Nephron (organoid): ENCODE results near the gene SLFN12.

Source experiments
- H3K27ac Mint-ChIP-seq, 3 experiments: 2 replicates each; pipeline ENCODE4 v1.8.0; 2020; ENCODE audit warnings: mixed read lengths in 3 of 3, mild to moderate bottlenecking in 2 of 3, moderate library complexity in 1 of 3
- H3K27me3 Mint-ChIP-seq: 2 replicates; pipeline ENCODE4 v1.8.0; 2021; ENCODE audit warnings: low read depth, mild to moderate bottlenecking, moderate library complexity, mixed read lengths
- H3K36me3 Mint-ChIP-seq: 2 replicates; pipeline ENCODE4 v1.8.0; 2020; ENCODE audit warnings: low read depth, mixed read lengths
- H3K4me1 Mint-ChIP-seq: 2 replicates; pipeline ENCODE4 v1.8.0; 2020; ENCODE audit warnings: mixed read lengths
- H3K4me3 Mint-ChIP-seq, 3 experiments: 2 replicates each; pipeline ENCODE4 v1.8.0; 2020; ENCODE audit warnings: mild to moderate bottlenecking in 3 of 3, mixed read lengths in 3 of 3, moderate library complexity in 2 of 3
- H3K9me3 Mint-ChIP-seq: 2 replicates; pipeline ENCODE4 v1.8.0; 2020; ENCODE audit warnings: mixed read lengths
- TF ChIP-seq, protein P1 (sequence below), 3 experiments: fragments of 200-600 bp; sonication (generic); IDR thresholded peaks; one replicate each; pipeline ENCODE4 v1.5.0; 2021; ENCODE audit warnings: antibody characterized with exemption in 3 of 3; ENCODE audit not compliant: unreplicated experiment in 3 of 3

The SLFN12 gene

DNA sequence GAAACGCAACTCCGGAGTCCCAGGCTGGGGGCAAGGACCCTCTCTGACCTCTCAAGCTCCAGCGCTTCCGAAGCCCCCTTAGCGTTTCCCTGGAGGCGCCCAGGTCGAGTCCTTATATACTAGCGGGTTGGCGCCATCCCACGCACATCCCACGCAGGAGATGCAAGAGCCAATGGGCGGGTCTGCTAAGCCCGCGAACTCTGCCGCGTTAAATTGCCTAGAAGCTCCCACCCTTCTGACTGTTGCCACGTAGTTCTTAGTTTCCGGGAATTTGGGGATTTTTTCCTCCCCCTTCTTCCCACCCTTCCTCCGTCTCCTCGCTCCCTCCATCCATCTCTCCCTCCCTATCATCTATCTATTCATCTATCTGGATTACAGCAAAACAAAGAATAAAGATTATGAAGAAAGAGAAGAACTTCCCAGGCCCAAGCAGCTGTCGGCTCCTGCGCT is 58.7 kb downstream of the SLFN12 start, which contains the start of gene SLFN11:
Gene SLFN11, minus strand, starts transcription at position 88 of the 450 bp plus-strand sequence. CDS start 9,814 bp downstream, outside the sequence.
- H3K4me1 Mint-ChIP-seq: peaks cover 26% of the 10 kb centered on the region
- peaks cover 27% of the 10 kb centered on the region for H3K9me3 Mint-ChIP-seq
- peak within 1 kb of the TSS; percentile 84 to 89 (median 87) for H3K4me3 Mint-ChIP-seq
- peaks cover 91% of the 10 kb centered on the region for H3K27me3 Mint-ChIP-seq
- TF ChIP-seq, protein P1, sequence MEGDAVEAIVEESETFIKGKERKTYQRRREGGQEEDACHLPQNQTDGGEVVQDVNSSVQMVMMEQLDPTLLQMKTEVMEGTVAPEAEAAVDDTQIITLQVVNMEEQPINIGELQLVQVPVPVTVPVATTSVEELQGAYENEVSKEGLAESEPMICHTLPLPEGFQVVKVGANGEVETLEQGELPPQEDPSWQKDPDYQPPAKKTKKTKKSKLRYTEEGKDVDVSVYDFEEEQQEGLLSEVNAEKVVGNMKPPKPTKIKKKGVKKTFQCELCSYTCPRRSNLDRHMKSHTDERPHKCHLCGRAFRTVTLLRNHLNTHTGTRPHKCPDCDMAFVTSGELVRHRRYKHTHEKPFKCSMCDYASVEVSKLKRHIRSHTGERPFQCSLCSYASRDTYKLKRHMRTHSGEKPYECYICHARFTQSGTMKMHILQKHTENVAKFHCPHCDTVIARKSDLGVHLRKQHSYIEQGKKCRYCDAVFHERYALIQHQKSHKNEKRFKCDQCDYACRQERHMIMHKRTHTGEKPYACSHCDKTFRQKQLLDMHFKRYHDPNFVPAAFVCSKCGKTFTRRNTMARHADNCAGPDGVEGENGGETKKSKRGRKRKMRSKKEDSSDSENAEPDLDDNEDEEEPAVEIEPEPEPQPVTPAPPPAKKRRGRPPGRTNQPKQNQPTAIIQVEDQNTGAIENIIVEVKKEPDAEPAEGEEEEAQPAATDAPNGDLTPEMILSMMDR (IDR thresholded peaks at IDR 0.05; ENCODE audit: unreplicated experiment in 3 of 3): no peak
- H3K36me3 Mint-ChIP-seq: no peaks in the 10 kb centered on the region
- peak within 1 kb of the TSS in 2 of 3 experiments; percentile 89 to 95 for H3K27ac Mint-ChIP-seq

DNA sequence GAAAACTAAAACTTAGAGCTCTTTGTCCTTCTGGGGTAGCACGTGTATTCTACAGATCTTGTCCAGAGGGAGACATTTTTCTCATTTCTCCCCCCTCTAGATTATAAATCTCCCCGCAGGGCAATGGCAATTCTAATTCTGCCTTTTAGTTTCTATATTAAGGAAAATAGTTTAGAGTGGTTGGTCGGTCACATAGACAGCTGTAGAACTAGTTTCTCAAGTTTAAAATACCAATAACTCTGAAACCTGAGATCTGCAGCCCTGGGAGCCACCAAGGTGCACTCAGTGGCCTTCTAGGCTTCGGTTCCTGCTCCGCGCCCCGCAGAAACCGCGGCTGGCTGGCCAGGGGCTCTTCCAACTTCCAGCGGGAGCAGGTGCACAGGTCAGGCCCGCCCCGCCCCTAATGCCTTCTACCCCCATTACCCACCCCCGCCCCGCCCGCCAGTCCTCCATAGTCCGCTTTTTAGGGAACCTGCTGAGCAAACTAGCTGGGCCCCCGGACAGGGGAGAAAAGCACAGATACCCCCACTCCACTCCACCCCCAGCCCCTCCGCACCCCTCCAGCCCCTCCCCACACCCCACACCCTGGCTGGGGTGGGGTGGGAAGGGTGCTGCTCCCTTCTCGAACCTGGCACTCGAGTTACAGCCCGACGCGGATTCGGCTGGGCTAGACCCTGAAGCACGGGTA is 59.3 kb downstream of the SLFN12 start:
- Mint-ChIP-seq H3K4me3 (peak overlapping the region; percentile 84 to 89 (median 87)), H3K27ac (peak overlapping the region in 2 of 3 experiments; percentile 89 to 95), H3K9me3 (peaks cover 27% of the 10 kb centered on the region), H3K4me1 (peaks cover 26% of the 10 kb centered on the region), H3K27me3 (peaks cover 88% of the 10 kb centered on the region), H3K36me3 (no peaks in the 10 kb centered on the region)
- TF ChIP-seq, protein P1 (IDR thresholded peaks at IDR 0.05; ENCODE audit: unreplicated experiment in 3 of 3): no peak

DNA sequence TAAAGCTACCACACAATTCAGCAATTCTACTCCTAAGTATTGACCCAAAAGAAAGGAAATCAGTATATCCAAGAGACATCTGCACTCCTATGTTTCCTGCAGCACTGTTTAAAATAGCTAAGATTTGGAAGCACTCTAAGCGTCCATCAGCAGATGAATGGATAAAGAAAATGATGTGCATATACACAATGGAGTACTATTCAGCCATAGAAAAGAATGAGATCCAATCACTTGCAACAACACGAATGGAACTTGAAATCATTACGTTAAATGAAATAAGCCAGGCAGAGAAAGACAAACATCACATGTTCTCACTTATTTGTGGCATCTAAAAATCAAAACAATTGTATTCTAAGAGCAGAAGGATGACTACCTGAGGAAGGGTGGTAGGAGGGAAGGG is 60.4 kb downstream of the SLFN12 start:
- H3K9me3 Mint-ChIP-seq: peaks cover 27% of the 10 kb centered on the region
- TF ChIP-seq, protein P1 (IDR thresholded peaks at IDR 0.05; ENCODE audit: unreplicated experiment in 3 of 3): no peak
- no peak overlapping the region for H3K27ac Mint-ChIP-seq
- peak overlapping the region in 2 of 3 experiments; percentile 54 to 71 for H3K4me3 Mint-ChIP-seq
- peaks cover 85% of the 10 kb centered on the region for H3K27me3 Mint-ChIP-seq
- H3K36me3 Mint-ChIP-seq: no peaks in the 10 kb centered on the region
- H3K4me1 Mint-ChIP-seq: peaks cover 26% of the 10 kb centered on the region

DNA sequence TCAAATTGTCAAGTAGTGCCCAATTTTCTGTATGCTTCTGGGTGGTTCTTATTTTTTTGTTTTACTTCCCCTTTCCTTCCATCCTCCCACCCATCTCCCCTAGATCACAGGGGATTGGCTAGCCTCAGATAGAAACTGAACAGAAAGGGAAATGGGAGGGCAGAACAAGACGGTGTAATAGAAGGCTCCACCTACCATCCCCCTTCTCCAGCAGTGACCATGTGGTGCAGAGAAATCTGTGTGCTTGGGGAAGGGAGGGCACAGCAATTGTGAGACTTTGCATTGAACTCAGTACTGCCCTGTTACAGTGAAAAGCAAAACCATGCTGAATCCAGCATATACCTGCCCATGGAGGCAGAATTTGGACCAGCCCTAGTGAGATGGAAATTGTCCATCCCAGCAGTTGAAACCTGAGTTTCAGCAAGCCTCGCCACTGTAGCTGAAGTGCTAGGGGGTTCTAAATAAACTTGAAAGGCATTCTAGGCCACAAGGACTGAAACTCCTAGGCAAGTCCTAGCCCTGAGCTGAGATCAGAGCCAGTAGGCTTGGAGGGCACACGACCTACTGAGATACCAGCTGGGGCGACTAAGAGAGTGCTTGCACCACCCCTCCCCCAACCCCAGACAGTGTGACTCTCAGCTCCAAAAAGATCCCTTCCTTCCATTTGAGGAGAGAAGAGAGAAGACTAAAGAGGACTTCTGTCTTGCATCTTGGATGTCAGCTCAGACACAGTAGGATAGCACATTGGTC is 64.0 kb downstream of the SLFN12 start:
- Mint-ChIP-seq H3K36me3 (no peaks in the 10 kb centered on the region), H3K9me3 (peaks cover 27% of the 10 kb centered on the region), H3K4me1 (peaks cover 10% of the 10 kb centered on the region), H3K4me3 (no peak overlapping the region), H3K27ac (no peak overlapping the region), H3K27me3 (peaks cover 88% of the 10 kb centered on the region)
- TF ChIP-seq, protein P1 (IDR thresholded peaks at IDR 0.05; ENCODE audit: unreplicated experiment in 3 of 3): no peak

DNA sequence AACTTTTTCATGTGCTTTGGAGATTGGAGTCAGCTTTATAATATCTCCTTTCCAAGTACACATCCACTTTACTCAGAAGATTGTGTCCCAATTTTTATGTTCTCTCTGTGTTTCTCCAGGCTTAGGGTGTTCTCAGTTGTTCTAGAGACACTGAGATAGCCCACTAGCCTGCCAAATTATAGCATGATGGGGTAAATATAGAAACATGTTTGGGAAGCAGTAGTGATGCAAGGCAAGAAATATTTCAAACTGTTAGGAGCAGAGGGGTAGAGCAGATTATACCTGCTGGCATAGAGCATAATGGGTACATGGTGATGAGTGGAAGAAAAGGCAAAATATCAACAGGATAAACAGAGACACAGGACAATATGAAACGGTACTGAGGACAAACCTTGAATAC is 71.3 kb downstream of the SLFN12 start:
- Mint-ChIP-seq H3K4me1 (no peaks in the 10 kb centered on the region), H3K4me3 (no peak overlapping the region), H3K9me3 (no peaks in the 10 kb centered on the region), H3K27ac (no peak overlapping the region), H3K36me3 (no peaks in the 10 kb centered on the region), H3K27me3 (peaks cover 52% of the 10 kb centered on the region)
- TF ChIP-seq, protein P1 (IDR thresholded peaks at IDR 0.05; ENCODE audit: unreplicated experiment in 3 of 3): no peak
